SK-N-SH (cell line): ENCODE measurements around the gene NOX3. TPM values are rescaled to one million over a fixed set of nuclear protein-coding genes. Genes with fewer than 3 reads are reported as not detected.

Experiments used
- CTCF ChIA-PET: fragments of 300-600, 350-600 bp; formaldehyde crosslinking; extraction: SDS; loops from one replicate; lab custom pipeline; 2021; lab: Yijun Ruan, JAX
- POLR2A ChIA-PET: fragments of 350-600 bp; sonication (Branson Sonifier 250); formaldehyde crosslinking; extraction: SDS; loops from one replicate; lab custom pipeline; 2020; ENCODE audit warnings: antibody characterized with exemption, inconsistent platforms; lab: Yijun Ruan, JAX
- DNase-seq: peaks from one replicate; pipeline ENCODE4 v3.0.0; 2012
- H2AFZ ChIP-seq: fragments of 200-600 bp; sonication (generic); 2 replicates; pipeline ENCODE4 v1.8.1; 2016; ENCODE audit warnings: antibody characterized with exemption, mild to moderate bottlenecking, low read depth
- H3F3A ChIP-seq: fragments of 200-600 bp; sonication (generic); replicated peaks from 2 replicates; pipeline ENCODE3; 2016; ENCODE audit warnings: antibody characterized with exemption, mild to moderate bottlenecking; ENCODE audit not compliant: insufficient read depth
- H3K27ac ChIP-seq, 2 experiments: fragments of 200-500 bp in 1 of 2; fragments of 200-600 bp in 1 of 2; sonication (Bioruptor generic) in 1 of 2; sonication (generic), shearing (Covaris generic) in 1 of 2; 2 replicates each; pipeline versions ENCODE4 v1.5.1 to v1.6.1; 2014 to 2016; ENCODE audit warnings: low read depth in 2 of 2, inconsistent platforms in 1 of 2, low read length in 1 of 2, mild to moderate bottlenecking in 1 of 2, mixed read lengths in 1 of 2
- H3K27me3 ChIP-seq: fragments of 200-600 bp; sonication (generic), shearing (Covaris generic); 2 replicates; pipeline ENCODE4 v1.6.1; 2016; ENCODE audit warnings: mixed run types; ENCODE audit not compliant: insufficient read depth
- H3K36me3 ChIP-seq, 2 experiments: fragments of 200-500 bp in 1 of 2; fragments of 200-600 bp in 1 of 2; sonication (Bioruptor generic) in 1 of 2; sonication (generic) in 1 of 2; replicated peaks in 1 of 2; 2 replicates each; pipeline versions ENCODE3 to v1.5.1; 2014 to 2016; ENCODE audit warnings: low read length in 1 of 2, mild to moderate bottlenecking in 1 of 2; ENCODE audit not compliant: insufficient read depth in 2 of 2, control insufficient read depth in 1 of 2
- H3K4me1 ChIP-seq, 2 experiments: fragments of 200-500 bp in 1 of 2; fragments of 200-600 bp in 1 of 2; sonication (Bioruptor generic) in 1 of 2; sonication (generic), shearing (Covaris generic) in 1 of 2; 2 replicates each; pipeline versions ENCODE4 v1.5.1 to v1.6.1; 2014 to 2016; ENCODE audit warnings: low read depth in 1 of 2, low read length in 1 of 2, mixed run types in 1 of 2; ENCODE audit not compliant: insufficient read depth in 2 of 2, control insufficient read depth in 1 of 2
- H3K4me2 ChIP-seq: fragments of 200-600 bp; sonication (generic), shearing (Covaris generic); 2 replicates; pipeline ENCODE4 v1.6.1; 2017; ENCODE audit warnings: mixed run types
- H3K4me3 ChIP-seq, 2 experiments: fragments of 200-500 bp in 1 of 2; fragments of 200-600 bp in 1 of 2; sonication (Bioruptor generic) in 1 of 2; sonication (generic), shearing (Covaris generic) in 1 of 2; 2 replicates each; pipeline versions ENCODE4 v1.5.1 to v1.8.1; 2014 to 2016; ENCODE audit warnings: low read depth in 2 of 2, inconsistent platforms in 1 of 2, low read length in 1 of 2, mild to moderate bottlenecking in 1 of 2, mixed read lengths in 1 of 2, moderate library complexity in 1 of 2
- H3K79me2 ChIP-seq: fragments of 200-600 bp; sonication (generic); 2 replicates; pipeline ENCODE4 v1.8.1; 2017; ENCODE audit warnings: mild to moderate bottlenecking; ENCODE audit not compliant: insufficient read depth
- H3K9ac ChIP-seq: fragments of 200-600 bp; sonication (generic); 2 replicates; pipeline ENCODE4 v1.6.1; 2017; ENCODE audit warnings: mixed run types
- H3K9me2 ChIP-seq: fragments of 200-600 bp; sonication (generic); 2 replicates; pipeline ENCODE4 v1.6.1; 2017; ENCODE audit warnings: mixed run types
- H3K9me3 ChIP-seq: fragments of 200-600 bp; sonication (generic); 2 replicates; pipeline ENCODE4 v1.6.1; 2017; ENCODE audit warnings: mixed run types, mild to moderate bottlenecking, moderate library complexity
- H4K20me1 ChIP-seq: fragments of 200-600 bp; sonication (generic); 2 replicates; pipeline ENCODE4 v1.6.1; 2017; ENCODE audit warnings: mild to moderate bottlenecking, mixed run types; ENCODE audit not compliant: insufficient read depth
- CHD2 ChIP-seq: fragments of 150-350 bp; IDR thresholded peaks from 2 replicates; pipeline ENCODE4 v1.6.1; 2018; ENCODE audit warnings: low read length; ENCODE audit not compliant: partially characterized antibody
- CTCF ChIP-seq: fragments of 200-600 bp; sonication (generic); IDR thresholded peaks from 2 replicates; pipeline ENCODE4 v1.6.1; 2017; ENCODE audit warnings: antibody characterized with exemption, mild to moderate bottlenecking, moderate library complexity
- EP300 ChIP-seq, 2 experiments: IDR thresholded peaks; 2 replicates each; pipeline versions ENCODE4 v1.4.0 to v1.6.1; 2012; ENCODE audit warnings: borderline replicate concordance in 1 of 2, low read depth in 1 of 2, low read length in 1 of 2
- EZH2phosphoT487 ChIP-seq: fragments of 200-600 bp; sonication (generic); IDR thresholded peaks from 2 replicates; pipeline ENCODE4 v1.6.1; 2017; ENCODE audit warnings: low read depth, mixed run types, mild to moderate bottlenecking, antibody characterized with exemption, moderate library complexity, borderline replicate concordance
- FOSL2 ChIP-seq: IDR thresholded peaks from 2 replicates; pipeline ENCODE4 v1.4.0; 2012; ENCODE audit warnings: low read depth, mild to moderate bottlenecking, moderate library complexity, borderline replicate concordance
- FOXJ3 ChIP-seq: sonication (generic); formaldehyde crosslinking; IDR thresholded peaks from 2 replicates; pipeline ENCODE4 v1.5.1; 2020; ENCODE audit warnings: mild to moderate bottlenecking, missing genetic modification reagents
- FOXM1 ChIP-seq: IDR thresholded peaks from 2 replicates; pipeline ENCODE4 v1.4.0; 2012; ENCODE audit warnings: low read depth, mild to moderate bottlenecking
- GABPA ChIP-seq: IDR thresholded peaks from 2 replicates; pipeline ENCODE4 v1.4.0; 2012; ENCODE audit warnings: low read depth, mild to moderate bottlenecking
- GATA2 ChIP-seq: sonication (generic); formaldehyde crosslinking; IDR thresholded peaks from 2 replicates; pipeline ENCODE4 v1.5.0; 2020; ENCODE audit warnings: mild to moderate bottlenecking, missing genetic modification reagents
- IRF3 ChIP-seq: fragments of 150-350 bp; IDR thresholded peaks from 2 replicates; pipeline ENCODE4 v1.6.1; 2016; ENCODE audit warnings: mild to moderate bottlenecking, low read depth, low read length
- JUND ChIP-seq: IDR thresholded peaks from 2 replicates; pipeline ENCODE4 v1.4.0; 2012
- MAX ChIP-seq: IDR thresholded peaks from 2 replicates; pipeline ENCODE4 v1.4.0; 2012; ENCODE audit warnings: low read depth
- MEF2A ChIP-seq: IDR thresholded peaks from 2 replicates; pipeline ENCODE4 v1.4.0; 2012; ENCODE audit warnings: low read depth, borderline replicate concordance
- NFIC ChIP-seq: IDR thresholded peaks from 2 replicates; pipeline ENCODE4 v1.4.0; 2012; ENCODE audit warnings: borderline replicate concordance
- NRF1 ChIP-seq: IDR thresholded peaks from 2 replicates; pipeline ENCODE4 v1.6.1; 2012; ENCODE audit warnings: low read depth, mild to moderate bottlenecking, low read length
- PBX3 ChIP-seq: IDR thresholded peaks from 2 replicates; pipeline ENCODE4; 2012
- RAD21 ChIP-seq: IDR thresholded peaks from 2 replicates; pipeline ENCODE4 v1.6.1; 2012; ENCODE audit warnings: mild to moderate bottlenecking, low read length
- RCOR1 ChIP-seq: fragments of 150-350 bp; IDR thresholded peaks from 2 replicates; pipeline ENCODE4 v1.6.1; 2017; ENCODE audit warnings: antibody characterized with exemption, low read length
- REST ChIP-seq: IDR thresholded peaks from 2 replicates; pipeline ENCODE4 v1.6.1; 2012; ENCODE audit warnings: mild to moderate bottlenecking, low read depth, low read length, moderate library complexity
- RXRA ChIP-seq: IDR thresholded peaks from 2 replicates; pipeline ENCODE4 v1.4.0; 2012; ENCODE audit warnings: low read depth, mild to moderate bottlenecking, borderline replicate concordance
- SIN3A ChIP-seq: IDR thresholded peaks from 2 replicates; pipeline ENCODE4 v1.6.1; 2012; ENCODE audit warnings: low read depth, mild to moderate bottlenecking, low read length, moderate library complexity, borderline replicate concordance
- TAF1 ChIP-seq: IDR thresholded peaks from 2 replicates; pipeline ENCODE4 v1.6.1; 2012; ENCODE audit warnings: low read depth, mild to moderate bottlenecking, low read length, moderate library complexity, borderline replicate concordance
- TCF12 ChIP-seq: IDR thresholded peaks from 2 replicates; pipeline ENCODE4 v1.4.0; 2012
- USF2 ChIP-seq: fragments of 150-350 bp; IDR thresholded peaks from 2 replicates; pipeline ENCODE4 v1.6.1; 2017; ENCODE audit warnings: antibody characterized with exemption, low read length, low read depth, borderline replicate concordance
- YY1 ChIP-seq: IDR thresholded peaks from 2 replicates; pipeline ENCODE4 v1.4.0; 2012; ENCODE audit warnings: low read depth, mild to moderate bottlenecking
- WGBS: methylation state at CpG from one replicate; pipeline ENCODE4 v1.1.6; 2017; ENCODE audit warnings: low lambda C conversion rate; 5-methylcytosine and 5-hydroxymethylcytosine counted together
- polyA plus RNA-seq, 3 experiments: library from polyadenylated mRNA; depleted of rRNA; stranded (reverse); fragments of >200 nt; gene quantifications; 2 replicates each; pipeline ENCODE4 v1.2.3, GENCODE V29; 2012

NOX3 gene
- polyA plus RNA-seq, 1 of the 3 experiments (the other 2 are of a cell fraction), result 0.02 TPM

GRCh38 chr6:155402656-155403304, 52.9 kb downstream of the NOX3 start:
- Histone ChIP-seq H3K36me3 (no peaks in the 10 kb centered on the region), H2AFZ (no peak overlapping the region), H3K4me2 (no peak overlapping the region), H4K20me1 (no peaks in the 10 kb centered on the region), H3K9me2 (no peaks in the 10 kb centered on the region), H3K27me3 (no peaks in the 10 kb centered on the region), H3K9me3 (no peaks in the 10 kb centered on the region), H3K4me3 (no peak overlapping the region), H3K27ac (peak overlapping the region in 1 of 2 experiments; percentile 87; a peak in 2 of 4 replicates), H3K9ac (no peak overlapping the region), H3K79me2 (no peaks in the 10 kb centered on the region), H3F3A (no peaks in the 10 kb centered on the region), H3K4me1 (peaks cover 0 to 32% of the 10 kb centered on the region in 2 experiments; a peak in 2 of 4 replicates)
- DNase-seq, result no peak
- ChIA-PET POLR2A (interaction anchor here (0.8 to 1.5 kb wide), 3 partner anchors 9 to 47 kb away, joined by 3 to 4 read pairs (median 4); no protein-coding TSS in a partner anchor), CTCF (interaction anchor here (0.6 to 2.4 kb wide), 10 partner anchors 9 to 1872 kb away, joined by 3 to 11 read pairs (median 3); no protein-coding TSS in a partner anchor)
- 64% methylated on average over 7 of the region's 7 CpGs for WGBS
- no peak for TF ChIP-seq GABPA
- no peak for TF ChIP-seq FOXM1
- TF ChIP-seq CHD2, result peak; percentile 39
- TF ChIP-seq EZH2phosphoT487, result no peak
- TF ChIP-seq REST, result no peak
- TF ChIP-seq FOSL2, result no peak
- TF ChIP-seq CTCF, result no peak
- TF ChIP-seq PBX3, result no peak
- peak; percentile 32; the same call in 1 of the 2 replicates for TF ChIP-seq NFIC
- no peak for TF ChIP-seq RXRA
- peak; percentile 78; the same call in 1 of the 2 replicates for TF ChIP-seq FOXJ3 (CRISPR knock-in tag)
- no peak for TF ChIP-seq TAF1
- 0 out of 2 replicates have a peak, but pooled peaks have one; percentile 20 for TF ChIP-seq TCF12
- TF ChIP-seq EP300 (IDR thresholded peaks at IDR 0.05; ENCODE audit: borderline replicate concordance in 1 of 2, low read depth in 1 of 2, low read length in 1 of 2), result peak in 1 of 2 experiments; percentile 87; a peak in 2 of 4 replicates
- TF ChIP-seq RAD21, result peak; percentile 17; the same call in 1 of the 2 replicates
- no peak for TF ChIP-seq NRF1
- no peak for TF ChIP-seq SIN3A
- no peak for TF ChIP-seq YY1
- TF ChIP-seq IRF3, result no peak
- peak; percentile 53; the same call in 1 of the 2 replicates for TF ChIP-seq RCOR1
- TF ChIP-seq MEF2A, result no peak
- TF ChIP-seq JUND, result no peak
- TF ChIP-seq MAX, result no peak
- TF ChIP-seq USF2, result no peak
- TF ChIP-seq GATA2 (CRISPR knock-in tag), result peak; percentile 59
